ENCODE data around the gene GHRH. TPM values are rescaled to one million over a fixed set of nuclear protein-coding genes. Genes with fewer than 3 reads are reported as not detected.

The GHRH gene
- total RNA-seq, 1 experiment from 2014 or later: not detected

DNA sequence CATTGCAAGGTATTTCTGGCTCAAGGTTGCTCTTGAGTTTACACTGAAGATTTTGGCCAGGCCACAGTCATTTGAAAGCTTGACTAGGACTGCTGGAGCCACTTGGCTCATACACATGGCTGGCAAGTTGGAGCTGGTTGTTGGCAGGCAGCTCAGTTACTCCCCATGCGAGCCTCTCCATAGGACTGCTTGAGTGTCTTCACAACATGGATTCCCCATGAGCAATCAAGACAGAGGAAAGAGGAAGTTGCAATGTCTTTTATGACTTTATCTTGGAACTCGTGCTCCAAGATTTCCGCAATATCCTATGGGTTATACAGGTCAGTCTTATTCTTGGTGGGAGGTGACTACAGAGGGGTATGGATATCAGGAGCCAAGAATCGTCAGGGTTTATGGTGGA lies 26.5 kb upstream of the GHRH start:
- Histone ChIP-seq H3K14ac (ENCODE audit: insufficient read depth, low read length) (no peak overlapping the region), H4K91ac (ENCODE audit: insufficient read length, low read depth, low read length) (no peak overlapping the region), H3K9ac (ENCODE audit: extremely low read depth, insufficient read length, low read length) (no peak overlapping the region), H3K9me3 (ENCODE audit: control insufficient read depth, low read depth, low read length) (no peaks in the 10 kb centered on the region), H2AFZ (ENCODE audit: low read length) (no peak overlapping the region), H3K23ac (ENCODE audit: insufficient read length, low read depth, low read length) (no peak overlapping the region), H3K18ac (ENCODE audit: insufficient read length, low read depth, low read length) (no peak overlapping the region), H2BK120ac (ENCODE audit: low read depth, low read length, poor library complexity, severe bottlenecking) (no peak overlapping the region), H3K79me1 (ENCODE audit: insufficient read depth, low read depth, low read length, poor library complexity, severe bottlenecking) (peaks cover 5% of the 10 kb centered on the region), H4K20me1 (ENCODE audit: control insufficient read depth, insufficient read depth, insufficient read length) (no peaks in the 10 kb centered on the region), H2BK15ac (ENCODE audit: low read depth, low read length) (no peak overlapping the region), H2BK5ac (ENCODE audit: insufficient read length, low read length) (no peak overlapping the region), H3K79me2 (ENCODE audit: insufficient read depth, low read length) (0 out of 2 replicates have a peak, but pooled peaks cover 2% of the 10 kb centered on the region), H3K4me1 (ENCODE audit: insufficient read depth, low read length) (no peaks in the 10 kb centered on the region), H4K5ac (ENCODE audit: insufficient read length, low read depth, low read length) (no peak overlapping the region), H4K8ac (replicated peaks; ENCODE audit: insufficient read length, low read depth, low read length) (no peak overlapping the region), H2AK5ac (ENCODE audit: insufficient read length, low read length) (no peak overlapping the region), H3K27ac (ENCODE audit: insufficient read length, low read depth, low read length) (no peak overlapping the region), H3K4ac (ENCODE audit: low read depth, low read length) (no peak overlapping the region), H2BK12ac (ENCODE audit: insufficient read length, low read depth, low read length) (no peak overlapping the region), H2BK20ac (ENCODE audit: low read depth, low read length, poor library complexity, severe bottlenecking) (no peak overlapping the region), H3K4me2 (ENCODE audit: insufficient read depth, insufficient read length, low read length) (no peak overlapping the region), H3K56ac (ENCODE audit: insufficient read length, low read depth, low read length) (no peak overlapping the region), H3K23me2 (ENCODE audit: insufficient read length, low read depth, low read length, poor library complexity, severe bottlenecking) (peaks cover 4% of the 10 kb centered on the region), H3K27me3 (ENCODE audit: insufficient read depth, low read length) (no peaks in the 10 kb centered on the region), H3T11ph (ENCODE audit: low read length) (no peak overlapping the region)
- Mint-ChIP-seq H3K36me3 (ENCODE audit: insufficient read depth in 1 of 3, low read depth in 3 of 3) (peaks cover 19 to 22% (median 20%) of the 10 kb centered on the region in 3 experiments), H3K4me1 (peaks cover 17 to 24% of the 10 kb centered on the region in 2 experiments), H3K27me3 (ENCODE audit: low read depth) (peaks cover 7% of the 10 kb centered on the region), H3K27ac (no peak overlapping the region), H3K9me3 (peaks cover 8 to 12% of the 10 kb centered on the region in 2 experiments), H3K4me3 (no peak overlapping the region; a peak in 2 of 5 replicates)
- no peak for DNase-seq
- no peak for TF ChIP-seq CTCF (conservative IDR thresholded peaks at IDR 0.05)
- WGBS (ENCODE audit: extremely low coverage, insufficient read length, low lambda C conversion rate): no CpG with 5 or more reads among the region's 4 CpGs
